T-helper 17 cell (primary cell): Measurements from ENCODE around the gene USP10. TPM values are rescaled to one million over a fixed set of nuclear protein-coding genes. Genes with fewer than 3 reads are reported as not detected.
A peak's percentile ranks its signal among the peaks of the same experiment; 100 is the strongest.

Experiments
- ATAC-seq: fragments of 150-1000 bp; cut with Tn5 transposase; 2 replicates; pipeline ENCODE4 v1.10.0; 2021; ENCODE audit warnings: mild to moderate bottlenecking, moderate library complexity
- DNase-seq, 3 donors: peaks; one replicate each; pipeline versions ENCODE4 v3.0.0 to v3.0.0-alpha.2; 2020 to 2021
- H3K9me3 ChIP-seq: one replicate; pipeline ENCODE4 v1.7.0; 2013; ENCODE audit warnings: low read length, mild to moderate bottlenecking; ENCODE audit not compliant: control insufficient read depth, poor library complexity, severe bottlenecking
- H3K27ac Mint-ChIP-seq: one replicate; pipeline ENCODE4 v1.8.0; 2022; ENCODE audit warnings: mild to moderate bottlenecking, moderate library complexity, mixed read lengths
- H3K27me3 Mint-ChIP-seq: one replicate; pipeline ENCODE4 v1.8.0; 2022; ENCODE audit warnings: mixed read lengths
- H3K36me3 Mint-ChIP-seq: one replicate; pipeline ENCODE4 v1.8.0; 2022; ENCODE audit warnings: low read depth, mixed read lengths
- H3K4me1 Mint-ChIP-seq: one replicate; pipeline ENCODE4 v1.8.0; 2022; ENCODE audit warnings: mild to moderate bottlenecking, mixed read lengths
- H3K4me3 Mint-ChIP-seq: one replicate; pipeline ENCODE4 v1.8.0; 2022; ENCODE audit warnings: mild to moderate bottlenecking, moderate library complexity, mixed read lengths
- total RNA-seq, 4 donors: library from RNA in 2 of 4; stranded (reverse) in 2 of 4; gene quantifications; one replicate each; pipeline ENCODE4 v1.2.3 and lab custom pipeline; 2022 to 2026

USP10 gene
- total RNA-seq, 2 donors from 2014 or later: 169 to 221 TPM

GRCh38 chr16:84774810-84775209 lies 75.0 kb downstream of the USP10 start:
- Mint-ChIP-seq H3K27me3 (no peaks in the 10 kb centered on the region), H3K4me3 (no peak overlapping the region), H3K36me3 (peaks cover 8% of the 10 kb centered on the region), H3K4me1 (peaks cover 27% of the 10 kb centered on the region), H3K27ac (peak overlapping the region; percentile 72)
- ATAC-seq (no peak), DNase-seq (no peak)
- no peaks in the 10 kb centered on the region for H3K9me3 ChIP-seq

- Mint-ChIP-seq H3K36me3 (peaks cover 13% of the 10 kb centered on the region), H3K27ac (peak overlapping the region; percentile 79), H3K4me1 (peaks cover 25% of the 10 kb centered on the region), H3K4me3 (no peak overlapping the region), H3K27me3 (no peaks in the 10 kb centered on the region)
- no peak for ATAC-seq
- no peak for DNase-seq
- no peaks in the 10 kb centered on the region for H3K9me3 ChIP-seq
Observed at GRCh38 chr16:84775262-84775810, 75.5 kb downstream of the USP10 start.

GRCh38 chr16:84777435-84777834 lies 77.6 kb downstream of the USP10 start:
- no peaks in the 10 kb centered on the region for H3K9me3 ChIP-seq
- Mint-ChIP-seq H3K27me3 (no peaks in the 10 kb centered on the region), H3K36me3 (peaks cover 14% of the 10 kb centered on the region), H3K4me3 (no peak overlapping the region), H3K4me1 (peaks cover 21% of the 10 kb centered on the region), H3K27ac (no peak overlapping the region)
- DNase-seq (no peak), ATAC-seq (no peak)

GRCh38 chr16:84778720-84779119 lies 78.9 kb downstream of the USP10 start:
- H3K27me3 Mint-ChIP-seq: no peaks in the 10 kb centered on the region

GRCh38 chr16:84780063-84780462 lies 80.3 kb downstream of the USP10 start:
- Mint-ChIP-seq H3K27me3 (no peaks in the 10 kb centered on the region), H3K27ac (peak overlapping the region; percentile 45), H3K36me3 (peaks cover 12% of the 10 kb centered on the region), H3K4me3 (no peak overlapping the region), H3K4me1 (peaks cover 19% of the 10 kb centered on the region)
- DNase-seq (no peak), ATAC-seq (no peak)
- H3K9me3 ChIP-seq: no peaks in the 10 kb centered on the region

More at GRCh38 chr16:84778720-84779119, 78.9 kb downstream of the USP10 start:
- H3K4me1 Mint-ChIP-seq: peaks cover 18% of the 10 kb centered on the region
- H3K4me3 Mint-ChIP-seq: no peak overlapping the region
- H3K9me3 ChIP-seq: no peaks in the 10 kb centered on the region
- ATAC-seq (no peak), DNase-seq (no peak)
- H3K36me3 Mint-ChIP-seq: peaks cover 14% of the 10 kb centered on the region
- no peak overlapping the region for H3K27ac Mint-ChIP-seq

GRCh38 chr16:84780544-84781376 lies 81.0 kb downstream of the USP10 start:
- ATAC-seq (peak; percentile 19), DNase-seq (no peak)
- Mint-ChIP-seq H3K27ac (peak overlapping the region; percentile 45), H3K36me3 (peaks cover 10% of the 10 kb centered on the region), H3K4me3 (no peak overlapping the region), H3K4me1 (peaks cover 20% of the 10 kb centered on the region), H3K27me3 (no peaks in the 10 kb centered on the region)
- H3K9me3 ChIP-seq: no peaks in the 10 kb centered on the region

GRCh38 chr16:84782846-84783245 lies 83.0 kb downstream of the USP10 start:
- H3K27ac Mint-ChIP-seq: no peak overlapping the region
- H3K4me1 Mint-ChIP-seq: peaks cover 22% of the 10 kb centered on the region
- H3K9me3 ChIP-seq: no peaks in the 10 kb centered on the region
- no peak overlapping the region for H3K4me3 Mint-ChIP-seq
- H3K36me3 Mint-ChIP-seq: peaks cover 9% of the 10 kb centered on the region
- ATAC-seq: no peak
- DNase-seq: no peak
- no peaks in the 10 kb centered on the region for H3K27me3 Mint-ChIP-seq

- no peaks in the 10 kb centered on the region for H3K27me3 Mint-ChIP-seq
Observed at GRCh38 chr16:84785843-84786581, 86.2 kb downstream of the USP10 start.

GRCh38 chr16:84786605-84787262 lies 86.9 kb downstream of the USP10 start:
- DNase-seq: no peak
- H3K4me1 Mint-ChIP-seq: peaks cover 20% of the 10 kb centered on the region
- no peaks in the 10 kb centered on the region for H3K27me3 Mint-ChIP-seq
- H3K27ac Mint-ChIP-seq: no peak overlapping the region
- no peak for ATAC-seq
- H3K9me3 ChIP-seq: no peaks in the 10 kb centered on the region
- H3K4me3 Mint-ChIP-seq: no peak overlapping the region
- H3K36me3 Mint-ChIP-seq: no peaks in the 10 kb centered on the region

More at GRCh38 chr16:84785843-84786581, 86.2 kb downstream of the USP10 start:
- ATAC-seq (no peak), DNase-seq (no peak)
- H3K9me3 ChIP-seq: no peaks in the 10 kb centered on the region
- H3K36me3 Mint-ChIP-seq: no peaks in the 10 kb centered on the region
- H3K4me1 Mint-ChIP-seq: peaks cover 20% of the 10 kb centered on the region
- no peak overlapping the region for H3K27ac Mint-ChIP-seq
- H3K4me3 Mint-ChIP-seq: no peak overlapping the region

GRCh38 chr16:84787263-84787622 lies 87.4 kb downstream of the USP10 start:
- Mint-ChIP-seq H3K27ac (no peak overlapping the region), H3K27me3 (no peaks in the 10 kb centered on the region), H3K4me3 (no peak overlapping the region), H3K4me1 (peaks cover 20% of the 10 kb centered on the region), H3K36me3 (no peaks in the 10 kb centered on the region)
- no peak for ATAC-seq
- DNase-seq: no peak
- no peaks in the 10 kb centered on the region for H3K9me3 ChIP-seq

- Mint-ChIP-seq H3K27ac (no peak overlapping the region), H3K4me1 (peaks cover 13% of the 10 kb centered on the region), H3K4me3 (no peak overlapping the region), H3K36me3 (no peaks in the 10 kb centered on the region), H3K27me3 (no peaks in the 10 kb centered on the region)
- no peaks in the 10 kb centered on the region for H3K9me3 ChIP-seq
- ATAC-seq (no peak), DNase-seq (no peak)
Observed at GRCh38 chr16:84788920-84789391, 89.2 kb downstream of the USP10 start.

GRCh38 chr16:84789431-84789830 lies 89.6 kb downstream of the USP10 start:
- H3K9me3 ChIP-seq: no peaks in the 10 kb centered on the region
- DNase-seq (no peak), ATAC-seq (no peak)
- no peak overlapping the region for H3K4me3 Mint-ChIP-seq
- no peaks in the 10 kb centered on the region for H3K36me3 Mint-ChIP-seq
- peaks cover 15% of the 10 kb centered on the region for H3K4me1 Mint-ChIP-seq
- no peaks in the 10 kb centered on the region for H3K27me3 Mint-ChIP-seq
- H3K27ac Mint-ChIP-seq: no peak overlapping the region

GRCh38 chr16:84790301-84790700 lies 90.5 kb downstream of the USP10 start:
- no peak for DNase-seq
- no peaks in the 10 kb centered on the region for H3K27me3 Mint-ChIP-seq
- H3K36me3 Mint-ChIP-seq: no peaks in the 10 kb centered on the region
- H3K4me3 Mint-ChIP-seq: no peak overlapping the region
- ATAC-seq: no peak
- H3K4me1 Mint-ChIP-seq: peaks cover 7% of the 10 kb centered on the region
- H3K9me3 ChIP-seq: no peaks in the 10 kb centered on the region
- H3K27ac Mint-ChIP-seq: no peak overlapping the region
